ENCODE results near the gene DLG5.

The DLG5 gene

DNA sequence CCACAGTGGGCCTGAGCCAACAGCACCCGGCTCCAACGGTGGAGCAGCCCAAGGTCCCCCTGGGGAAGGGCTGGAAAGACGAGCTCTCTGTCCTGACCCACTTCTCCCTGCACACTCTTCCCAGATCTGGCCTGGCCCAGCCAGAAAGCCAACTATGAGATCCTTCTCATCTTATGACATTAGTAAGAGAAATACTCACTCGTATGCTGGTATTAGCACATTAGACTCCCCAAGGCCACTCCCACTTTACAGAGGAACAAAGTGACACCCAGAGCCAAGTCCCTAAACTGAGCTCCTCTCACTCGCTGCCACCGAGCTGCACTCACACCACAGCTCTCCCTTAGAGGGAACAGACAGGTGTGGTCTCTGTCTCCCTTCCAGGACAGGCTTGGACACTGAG lies 24.8 kb downstream of the DLG5 start:
- H3K4me3 ChIP-seq (ENCODE audit: low read depth, low read length): no peak overlapping the region
- POLR2A ChIA-PET: no interaction called here
- CTCF ChIA-PET: no interaction called here

DNA sequence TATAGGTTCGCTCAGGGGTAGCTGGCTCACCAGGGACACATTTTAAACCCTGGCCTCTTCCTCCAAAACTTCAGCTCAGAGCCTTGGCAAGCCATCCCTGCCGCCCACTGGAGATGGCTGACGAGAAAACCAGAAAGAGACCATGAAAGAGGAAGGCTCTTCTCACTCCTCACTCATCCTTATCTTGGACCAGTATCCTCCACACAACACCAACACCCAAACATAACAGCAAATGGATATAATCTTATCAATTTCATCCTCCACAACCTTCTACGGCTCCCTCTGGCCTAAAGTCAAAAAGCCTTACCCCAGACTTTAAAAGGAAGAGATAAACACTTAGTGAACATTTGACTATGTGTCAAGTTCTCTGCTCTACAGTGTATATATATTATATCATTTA lies 26.9 kb downstream of the DLG5 start:
- no peak overlapping the region for H3K4me3 ChIP-seq (ENCODE audit: low read depth, low read length)
- TF ChIP-seq, protein P1, sequence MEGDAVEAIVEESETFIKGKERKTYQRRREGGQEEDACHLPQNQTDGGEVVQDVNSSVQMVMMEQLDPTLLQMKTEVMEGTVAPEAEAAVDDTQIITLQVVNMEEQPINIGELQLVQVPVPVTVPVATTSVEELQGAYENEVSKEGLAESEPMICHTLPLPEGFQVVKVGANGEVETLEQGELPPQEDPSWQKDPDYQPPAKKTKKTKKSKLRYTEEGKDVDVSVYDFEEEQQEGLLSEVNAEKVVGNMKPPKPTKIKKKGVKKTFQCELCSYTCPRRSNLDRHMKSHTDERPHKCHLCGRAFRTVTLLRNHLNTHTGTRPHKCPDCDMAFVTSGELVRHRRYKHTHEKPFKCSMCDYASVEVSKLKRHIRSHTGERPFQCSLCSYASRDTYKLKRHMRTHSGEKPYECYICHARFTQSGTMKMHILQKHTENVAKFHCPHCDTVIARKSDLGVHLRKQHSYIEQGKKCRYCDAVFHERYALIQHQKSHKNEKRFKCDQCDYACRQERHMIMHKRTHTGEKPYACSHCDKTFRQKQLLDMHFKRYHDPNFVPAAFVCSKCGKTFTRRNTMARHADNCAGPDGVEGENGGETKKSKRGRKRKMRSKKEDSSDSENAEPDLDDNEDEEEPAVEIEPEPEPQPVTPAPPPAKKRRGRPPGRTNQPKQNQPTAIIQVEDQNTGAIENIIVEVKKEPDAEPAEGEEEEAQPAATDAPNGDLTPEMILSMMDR (IDR thresholded peaks at IDR 0.05; ENCODE audit: insufficient read depth, low read length, missing control alignments): no peak
- ChIA-PET POLR2A (no interaction called here), CTCF (interaction anchor here (1.0 to 1.1 kb wide), 2 partner anchors 10 to 69 kb away, joined by 3 read pairs; no protein-coding TSS in a partner anchor)
- no peak for DNase-seq (ENCODE audit: low read depth, low spot score)

More for the DNA sequence above, 24.8 kb downstream of the DLG5 start:
- TF ChIP-seq, protein P1 (IDR thresholded peaks at IDR 0.05; ENCODE audit: insufficient read depth, low read length, missing control alignments): no peak
- no peak for DNase-seq (ENCODE audit: low read depth, low spot score)

DNA sequence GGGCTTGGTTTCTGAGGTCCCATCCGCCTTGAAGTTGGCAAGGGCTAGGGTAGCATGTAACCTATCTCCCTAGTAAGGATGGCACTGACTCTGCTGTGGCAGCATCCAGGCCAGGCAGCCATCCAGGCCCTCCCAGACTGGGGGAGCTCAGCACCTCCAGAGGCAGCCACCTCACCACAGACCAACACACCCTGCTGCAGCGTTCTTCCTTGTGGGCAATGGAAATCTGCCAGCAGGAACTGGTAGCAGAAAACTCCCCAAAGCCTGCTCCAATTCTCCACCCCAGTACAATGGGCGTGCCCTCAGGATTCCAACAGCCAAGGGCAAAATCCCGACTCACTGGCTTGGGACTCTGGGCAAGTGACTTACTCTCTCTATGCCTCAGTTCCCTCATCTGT lies 27.5 kb downstream of the DLG5 start:
- CTCF ChIA-PET: interaction anchor here (0.8 to 1.1 kb wide), 3 partner anchors 9 to 70 kb away, joined by 3 read pairs; no protein-coding TSS in a partner anchor
- DNase-seq (ENCODE audit: low read depth, low spot score): peak; percentile 12
- H3K4me3 ChIP-seq (ENCODE audit: low read depth, low read length): no peak overlapping the region
- POLR2A ChIA-PET: no interaction called here
- TF ChIP-seq, protein P1 (IDR thresholded peaks at IDR 0.05; ENCODE audit: insufficient read depth, low read length, missing control alignments): no peak

DNA sequence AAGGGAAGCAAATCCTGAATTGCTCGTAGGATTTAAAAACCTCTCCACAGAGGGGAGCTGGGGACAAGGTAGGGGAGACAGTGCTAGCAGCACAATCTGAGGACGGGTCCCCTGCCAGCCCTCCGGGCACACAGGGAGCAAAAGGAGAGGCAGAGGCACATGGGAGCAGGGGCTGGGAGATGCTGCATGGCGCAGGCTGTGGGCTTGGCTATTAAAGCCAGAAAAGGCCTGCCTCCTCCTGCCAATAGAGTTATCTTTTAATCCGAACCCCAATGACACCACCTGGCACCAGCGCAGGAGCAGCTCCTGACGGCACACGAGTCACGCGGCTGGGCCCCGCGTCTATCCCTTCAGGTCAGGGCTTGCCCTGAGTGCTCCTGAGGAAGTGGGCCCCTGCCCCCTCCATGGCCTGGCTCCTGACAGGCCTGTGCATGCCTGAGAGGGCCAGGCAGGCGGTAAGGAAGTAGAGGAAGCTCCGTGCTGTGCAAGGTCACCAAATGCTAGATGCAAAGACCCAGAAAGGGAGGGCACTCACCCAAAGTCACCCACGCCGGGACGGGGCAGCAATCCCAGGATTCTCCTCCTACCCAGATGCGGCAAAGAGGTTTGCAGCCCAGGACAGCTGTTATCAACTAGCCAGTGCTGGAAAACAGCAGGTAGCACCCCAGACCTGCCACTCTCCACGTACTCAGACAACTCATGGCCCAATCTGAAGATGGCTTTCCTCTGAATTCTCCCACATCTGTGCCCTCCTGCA lies 28.1 kb downstream of the DLG5 start:
- TF ChIP-seq, protein P1 (IDR thresholded peaks at IDR 0.05; ENCODE audit: insufficient read depth, low read length, missing control alignments): no peak
- no peak for DNase-seq (ENCODE audit: low read depth, low spot score)
- H3K4me3 ChIP-seq (ENCODE audit: low read depth, low read length): no peak overlapping the region
- POLR2A ChIA-PET: no interaction called here
- CTCF ChIA-PET: interaction anchor here (0.8 to 1.1 kb wide), 3 partner anchors 9 to 70 kb away, joined by 3 read pairs; no protein-coding TSS in a partner anchor

DNA sequence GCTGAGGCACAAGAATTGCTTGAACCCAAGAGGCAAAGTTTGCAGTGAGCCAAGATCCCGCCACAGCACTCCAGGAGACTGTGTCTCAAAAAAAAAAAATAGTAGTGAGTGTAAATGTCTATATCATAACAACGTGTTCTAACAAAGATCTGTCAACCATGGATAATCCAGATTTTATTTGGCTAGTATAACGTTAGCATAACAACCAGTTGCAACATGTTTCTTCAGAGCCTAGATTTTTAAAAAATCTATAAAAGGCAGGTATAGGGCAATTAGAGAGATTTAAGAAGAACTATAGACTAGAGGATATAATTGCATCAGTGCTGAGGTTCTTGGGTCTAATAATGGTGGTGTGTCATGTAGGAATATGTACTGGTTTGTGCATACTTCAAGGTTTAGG lies 30.5 kb downstream of the DLG5 start:
- TF ChIP-seq, protein P1 (IDR thresholded peaks at IDR 0.05; ENCODE audit: insufficient read depth, low read length, missing control alignments): no peak
- no peak overlapping the region for H3K4me3 ChIP-seq (ENCODE audit: low read depth, low read length)
- CTCF ChIA-PET: interaction anchor here (1.2 kb wide), 1 partner anchor 16 kb away, joined by 3 read pairs; no protein-coding TSS in a partner anchor
- no peak for DNase-seq (ENCODE audit: low read depth, low spot score)
- POLR2A ChIA-PET: no interaction called here

DNA sequence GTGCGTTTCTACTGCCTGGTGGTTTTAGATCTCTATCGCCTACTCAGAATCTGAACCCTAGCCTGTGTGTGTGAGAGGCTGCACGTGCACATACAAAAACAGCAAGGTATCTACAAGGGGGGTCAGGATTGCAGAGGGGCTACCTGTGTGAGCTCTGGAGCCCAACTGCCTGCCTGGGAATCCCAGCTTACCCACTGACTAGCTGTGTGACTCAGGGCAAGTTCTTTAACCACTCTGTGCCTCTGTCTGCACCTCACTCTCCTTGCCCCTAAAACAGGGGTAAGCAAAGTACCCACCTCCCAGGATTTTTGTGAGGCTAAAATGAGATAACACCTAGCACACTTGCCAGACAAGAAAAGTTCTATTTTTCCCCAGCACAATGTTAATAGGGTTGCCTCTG lies 32.5 kb downstream of the DLG5 start:
- no peak for DNase-seq (ENCODE audit: low read depth, low spot score)
- TF ChIP-seq, protein P1 (IDR thresholded peaks at IDR 0.05; ENCODE audit: insufficient read depth, low read length, missing control alignments): no peak
- CTCF ChIA-PET: no interaction called here
- POLR2A ChIA-PET: no interaction called here
- no peak overlapping the region for H3K4me3 ChIP-seq (ENCODE audit: low read depth, low read length)
